HEK293T (cell line): ENCODE data around the gene TRIM7.

Experiments used
- BHLHE40 ChIP-seq: fragments of 450-650 bp; IDR thresholded peaks from 2 replicates; pipeline ENCODE4 v1.6.1; 2016; ENCODE audit warnings: mild to moderate bottlenecking, moderate library complexity, borderline replicate concordance
- ELF4 ChIP-seq: fragments of 450-650 bp; IDR thresholded peaks from 2 replicates; pipeline ENCODE4 v1.6.1; 2017; ENCODE audit warnings: antibody characterized with exemption
- FOXK2 ChIP-seq: fragments of 450-650 bp; IDR thresholded peaks from 2 replicates; pipeline ENCODE4 v1.6.1; 2016; ENCODE audit warnings: mild to moderate bottlenecking
- FOXM1 ChIP-seq: fragments of 450-650 bp; IDR thresholded peaks from 2 replicates; pipeline ENCODE4 v1.6.1; 2017; ENCODE audit warnings: mild to moderate bottlenecking, borderline replicate concordance
- LEF1 ChIP-seq: fragments of 450-650 bp; IDR thresholded peaks from 2 replicates; pipeline ENCODE4 v1.6.1; 2017; ENCODE audit warnings: mild to moderate bottlenecking, borderline replicate concordance
- SP1 ChIP-seq: fragments of 450-650 bp; IDR thresholded peaks from 2 replicates; pipeline ENCODE4 v1.6.1; 2017
- SUZ12 ChIP-seq: fragments of 450-650 bp; IDR thresholded peaks from 2 replicates; pipeline ENCODE4 v1.6.1; 2016; ENCODE audit warnings: mild to moderate bottlenecking
- TARDBP ChIP-seq: fragments of 450-650 bp; IDR thresholded peaks from 2 replicates; pipeline ENCODE4 v1.6.1; 2016
- TF ChIP-seq, protein P1 (sequence below): fragments of 450-650 bp; IDR thresholded peaks from 2 replicates; pipeline ENCODE4 v1.6.1; 2016

DNA sequence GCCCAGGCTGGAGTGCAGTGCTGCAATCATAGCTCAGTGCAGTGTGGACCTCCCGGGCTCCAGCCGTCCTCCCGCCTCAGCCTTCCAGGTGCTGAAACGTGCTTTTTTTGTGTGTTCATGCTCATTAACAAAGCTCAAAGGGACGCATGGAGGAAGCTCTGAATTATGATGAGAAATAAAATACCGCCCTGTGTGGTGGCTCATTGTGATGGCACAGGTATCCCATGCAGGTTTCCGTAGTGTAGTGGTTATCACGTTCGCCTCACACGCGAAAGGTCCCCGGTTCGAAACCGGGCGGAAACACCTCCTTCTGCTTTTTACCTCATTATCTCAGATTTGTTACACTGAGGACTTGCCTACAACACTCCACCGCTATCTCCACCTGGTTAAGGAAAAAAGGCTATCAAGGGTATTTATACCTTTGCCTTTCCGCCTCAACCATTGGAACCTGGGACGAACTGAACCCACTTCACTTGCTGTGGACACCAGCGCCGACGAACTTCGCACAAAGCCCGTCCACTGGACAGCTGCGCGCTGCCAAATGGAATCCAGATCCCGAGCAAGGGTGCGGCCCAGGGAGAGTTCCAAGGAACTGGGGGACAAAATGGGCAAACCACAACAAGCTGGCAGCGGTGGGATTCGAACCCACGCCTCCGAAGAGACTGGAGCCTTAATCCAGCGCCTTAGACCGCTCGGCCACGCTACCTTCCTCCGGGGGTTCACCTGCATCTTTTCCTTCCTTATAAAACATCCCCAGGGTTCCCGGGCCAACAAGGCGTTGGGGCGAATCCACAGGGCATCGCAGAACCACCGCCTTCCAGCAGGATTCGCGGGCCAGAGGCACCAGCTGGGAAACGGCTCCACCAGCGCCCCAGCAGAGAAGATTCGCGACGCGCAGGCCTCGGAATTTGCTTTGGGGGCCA lies 31.3 kb downstream of the TRIM7 start:
- TF ChIP-seq SP1 (no peak), FOXM1 (0 out of 2 replicates have a peak, but pooled peaks have one; percentile 30), SUZ12 (no peak), BHLHE40 (no peak), ELF4 (no peak), FOXK2 (no peak; the same call in 1 of the 2 replicates), TARDBP (peak; percentile 64; the same call in 1 of the 2 replicates), LEF1 (no peak)
- TF ChIP-seq, protein P1, sequence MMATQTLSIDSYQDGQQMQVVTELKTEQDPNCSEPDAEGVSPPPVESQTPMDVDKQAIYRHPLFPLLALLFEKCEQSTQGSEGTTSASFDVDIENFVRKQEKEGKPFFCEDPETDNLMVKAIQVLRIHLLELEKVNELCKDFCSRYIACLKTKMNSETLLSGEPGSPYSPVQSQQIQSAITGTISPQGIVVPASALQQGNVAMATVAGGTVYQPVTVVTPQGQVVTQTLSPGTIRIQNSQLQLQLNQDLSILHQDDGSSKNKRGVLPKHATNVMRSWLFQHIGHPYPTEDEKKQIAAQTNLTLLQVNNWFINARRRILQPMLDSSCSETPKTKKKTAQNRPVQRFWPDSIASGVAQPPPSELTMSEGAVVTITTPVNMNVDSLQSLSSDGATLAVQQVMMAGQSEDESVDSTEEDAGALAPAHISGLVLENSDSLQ, result peak; percentile 33; the same call in 1 of the 2 replicates
